ENCODE data around the gene KRT39.

DNA sequence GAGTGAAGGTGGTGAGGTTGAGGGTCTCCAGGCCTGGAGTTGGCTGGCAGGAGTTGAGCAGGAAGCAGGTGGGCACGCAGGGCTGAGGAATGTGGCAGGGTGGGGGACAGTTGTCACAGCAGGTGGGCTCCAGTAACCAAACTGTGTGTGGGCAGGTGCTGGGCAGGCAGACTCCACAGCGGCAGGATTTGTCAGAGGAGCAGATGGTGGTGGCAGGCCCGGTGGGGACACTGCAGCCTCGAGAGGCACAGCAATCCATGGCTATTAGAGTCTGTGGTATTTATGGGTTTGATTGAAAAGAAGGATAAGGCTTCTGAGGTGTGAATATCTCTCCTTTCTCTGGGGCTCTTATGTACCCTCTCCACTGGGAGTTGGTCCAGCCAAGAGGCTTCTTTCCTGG, 27.1 kb upstream of the KRT39 start, which contains the start of gene KRTAP3-3:
- TF ChIP-seq, protein P1, sequence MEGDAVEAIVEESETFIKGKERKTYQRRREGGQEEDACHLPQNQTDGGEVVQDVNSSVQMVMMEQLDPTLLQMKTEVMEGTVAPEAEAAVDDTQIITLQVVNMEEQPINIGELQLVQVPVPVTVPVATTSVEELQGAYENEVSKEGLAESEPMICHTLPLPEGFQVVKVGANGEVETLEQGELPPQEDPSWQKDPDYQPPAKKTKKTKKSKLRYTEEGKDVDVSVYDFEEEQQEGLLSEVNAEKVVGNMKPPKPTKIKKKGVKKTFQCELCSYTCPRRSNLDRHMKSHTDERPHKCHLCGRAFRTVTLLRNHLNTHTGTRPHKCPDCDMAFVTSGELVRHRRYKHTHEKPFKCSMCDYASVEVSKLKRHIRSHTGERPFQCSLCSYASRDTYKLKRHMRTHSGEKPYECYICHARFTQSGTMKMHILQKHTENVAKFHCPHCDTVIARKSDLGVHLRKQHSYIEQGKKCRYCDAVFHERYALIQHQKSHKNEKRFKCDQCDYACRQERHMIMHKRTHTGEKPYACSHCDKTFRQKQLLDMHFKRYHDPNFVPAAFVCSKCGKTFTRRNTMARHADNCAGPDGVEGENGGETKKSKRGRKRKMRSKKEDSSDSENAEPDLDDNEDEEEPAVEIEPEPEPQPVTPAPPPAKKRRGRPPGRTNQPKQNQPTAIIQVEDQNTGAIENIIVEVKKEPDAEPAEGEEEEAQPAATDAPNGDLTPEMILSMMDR (IDR thresholded peaks at IDR 0.05) = no peak
- TF ChIP-seq EP300 (IDR thresholded peaks at IDR 0.05) = no peak
